ENCODE measurements around the gene IFI27. TPM values are rescaled to one million over a fixed set of nuclear protein-coding genes. Genes with fewer than 3 reads are reported as not detected.

IFI27 gene
- total RNA-seq, 1 donor from 2014 or later, result 209 TPM

DNA sequence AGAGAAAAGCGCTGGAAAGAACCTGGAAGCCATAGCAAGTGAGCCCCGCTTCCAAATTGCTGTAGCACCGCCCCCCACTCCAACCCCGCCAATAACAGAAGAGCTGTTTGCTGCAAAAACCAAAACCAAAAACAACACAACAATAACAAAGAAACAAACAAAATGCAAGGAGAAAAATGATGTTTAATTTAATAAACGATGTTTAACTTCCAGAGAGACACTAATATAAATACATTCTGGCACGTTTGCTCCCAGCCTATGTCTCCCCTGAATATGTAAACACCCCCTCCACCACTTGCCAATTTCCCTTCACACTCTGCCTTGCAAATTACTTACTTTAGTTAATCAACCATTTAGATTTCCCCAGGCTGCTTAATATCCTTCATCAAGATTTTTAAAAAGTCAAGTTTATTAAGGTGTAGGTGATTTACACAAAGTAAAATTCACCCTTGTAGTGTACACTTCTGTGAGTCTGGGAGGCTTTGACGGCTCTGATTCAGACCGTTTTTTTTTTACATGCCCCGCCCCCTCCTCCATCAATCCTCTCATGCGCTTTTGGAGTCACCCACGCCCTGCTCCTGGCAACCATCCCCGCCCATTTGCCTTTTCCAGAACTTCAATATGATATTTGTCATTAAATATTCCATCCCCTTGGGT, 19.4 kb downstream of the IFI27 start:
- Histone ChIP-seq H3K4me1 (peaks cover 0 to 5% of the 10 kb centered on the region in 2 donors), H3K4me3 (peak overlapping the region; percentile 67 to 70), H3K36me3 (no peaks in the 10 kb centered on the region), H3K27me3 (no peaks in the 10 kb centered on the region), H3K27ac (peak overlapping the region; percentile 74 to 88), H3K9me3 (no peaks in the 10 kb centered on the region)
- intact Hi-C loops (cut with DNase I), result loop anchor here (1.0 to 10.0 kb wide), 3 partner anchors 49 to 355 kb away; partner anchors contain the start of genes DDX24, IFI27L1 and OTUB2
- TF ChIP-seq, protein P1, sequence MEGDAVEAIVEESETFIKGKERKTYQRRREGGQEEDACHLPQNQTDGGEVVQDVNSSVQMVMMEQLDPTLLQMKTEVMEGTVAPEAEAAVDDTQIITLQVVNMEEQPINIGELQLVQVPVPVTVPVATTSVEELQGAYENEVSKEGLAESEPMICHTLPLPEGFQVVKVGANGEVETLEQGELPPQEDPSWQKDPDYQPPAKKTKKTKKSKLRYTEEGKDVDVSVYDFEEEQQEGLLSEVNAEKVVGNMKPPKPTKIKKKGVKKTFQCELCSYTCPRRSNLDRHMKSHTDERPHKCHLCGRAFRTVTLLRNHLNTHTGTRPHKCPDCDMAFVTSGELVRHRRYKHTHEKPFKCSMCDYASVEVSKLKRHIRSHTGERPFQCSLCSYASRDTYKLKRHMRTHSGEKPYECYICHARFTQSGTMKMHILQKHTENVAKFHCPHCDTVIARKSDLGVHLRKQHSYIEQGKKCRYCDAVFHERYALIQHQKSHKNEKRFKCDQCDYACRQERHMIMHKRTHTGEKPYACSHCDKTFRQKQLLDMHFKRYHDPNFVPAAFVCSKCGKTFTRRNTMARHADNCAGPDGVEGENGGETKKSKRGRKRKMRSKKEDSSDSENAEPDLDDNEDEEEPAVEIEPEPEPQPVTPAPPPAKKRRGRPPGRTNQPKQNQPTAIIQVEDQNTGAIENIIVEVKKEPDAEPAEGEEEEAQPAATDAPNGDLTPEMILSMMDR (IDR thresholded peaks at IDR 0.05), result no peak
- peak in 1 of 2 donors; percentile 72 for DNase-seq (ENCODE audit: low spot score in 2 of 2)

DNA sequence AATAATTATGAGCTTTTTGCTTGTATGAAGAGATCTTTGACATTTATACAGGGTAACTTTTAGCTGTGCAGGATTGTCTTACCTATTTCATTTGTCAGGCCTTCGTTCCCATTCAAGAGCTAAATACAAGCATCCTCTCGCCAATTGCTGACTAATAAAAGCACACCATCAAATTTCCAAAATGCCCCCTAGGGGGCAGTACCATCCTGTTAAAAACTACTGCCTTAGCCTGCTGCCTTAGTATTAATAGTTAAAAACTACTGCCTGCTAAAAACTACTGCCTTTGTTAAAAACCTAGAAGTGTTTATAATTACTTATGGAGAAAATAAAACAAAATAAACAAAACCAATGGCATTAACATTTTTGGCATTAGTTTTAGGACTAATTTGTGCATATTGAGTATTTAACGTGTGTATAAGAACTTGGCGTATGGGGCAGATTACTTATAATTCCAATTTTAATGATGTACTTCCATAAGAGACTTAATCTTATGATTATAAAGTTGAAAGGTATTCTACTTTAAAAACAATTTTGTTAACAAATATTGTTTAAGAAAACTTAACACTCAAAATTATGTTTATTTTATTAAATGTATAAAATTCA, 21.9 kb downstream of the IFI27 start:
- Histone ChIP-seq H3K4me1 (peaks cover 0 to 5% of the 10 kb centered on the region in 2 donors), H3K4me3 (no peak overlapping the region), H3K27me3 (no peaks in the 10 kb centered on the region), H3K27ac (no peak overlapping the region), H3K36me3 (no peaks in the 10 kb centered on the region), H3K9me3 (no peaks in the 10 kb centered on the region)
- TF ChIP-seq, protein P1 (IDR thresholded peaks at IDR 0.05), result peak; percentile 57 to 78 (median 74)
- intact Hi-C loops (cut with DNase I), result loop anchor here (2.0 to 10.0 kb wide), 2 partner anchors 42 to 352 kb away; partner anchors contain the start of gene PPP4R4
- peak in 1 of 2 donors; percentile 80 for DNase-seq (ENCODE audit: low spot score in 2 of 2)

DNA sequence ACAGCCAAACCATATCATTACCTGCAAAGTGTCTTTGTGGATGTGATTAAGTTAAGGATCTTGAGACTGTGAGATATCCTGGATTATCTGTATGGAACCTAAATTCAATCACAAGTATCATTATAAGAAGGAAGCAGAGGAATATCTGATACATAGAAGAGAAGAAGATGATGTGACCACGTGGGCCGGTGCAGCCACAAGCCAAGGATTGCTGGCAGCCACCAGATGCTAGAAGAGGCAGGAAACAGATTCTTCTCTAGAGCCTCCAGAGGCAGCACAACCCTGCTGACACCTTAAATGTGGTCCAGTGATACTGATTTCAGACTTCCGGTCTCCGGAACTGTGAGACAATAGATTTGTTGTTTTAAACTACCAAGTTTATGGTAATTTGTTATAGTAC, 24.9 kb downstream of the IFI27 start:
- H3K4me3 ChIP-seq, result no peak overlapping the region

DNA sequence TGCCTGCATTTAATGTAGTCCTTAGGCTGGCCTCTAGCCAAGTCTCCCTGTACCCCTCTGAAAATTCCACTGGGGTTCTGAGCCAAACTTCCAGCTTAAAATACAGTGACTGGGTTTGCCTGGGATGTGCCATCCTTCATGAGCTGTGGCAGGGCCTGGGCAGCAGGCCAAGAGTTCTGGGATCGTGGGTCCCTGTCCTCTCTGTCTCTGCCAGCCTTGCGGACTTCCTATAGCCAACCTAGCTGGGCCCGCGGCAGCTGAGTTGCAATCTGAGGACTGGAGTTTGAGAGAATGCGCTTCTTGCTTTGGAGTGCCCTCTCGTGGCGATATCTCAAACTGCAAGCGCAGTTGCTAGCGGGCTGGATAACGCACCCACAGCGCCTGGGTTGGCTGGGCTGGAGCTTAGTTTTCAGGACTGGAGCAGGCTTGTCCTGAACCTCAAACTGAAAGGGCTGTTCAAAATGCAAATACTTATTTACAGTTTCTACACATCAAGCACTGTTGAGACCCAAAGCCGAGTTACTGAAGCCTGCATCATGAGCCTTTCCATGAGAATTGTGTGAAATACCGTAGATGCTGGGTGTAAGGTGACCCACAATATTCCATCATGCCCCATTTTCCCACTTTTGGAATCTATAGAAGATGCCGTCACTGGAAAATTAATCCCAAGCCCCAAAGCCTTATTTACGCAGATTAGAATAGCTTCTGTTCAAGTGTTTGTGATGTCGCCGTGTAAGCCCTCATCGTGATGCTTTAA, 26.2 kb downstream of the IFI27 start:
- no peaks in the 10 kb centered on the region for H3K9me3 ChIP-seq
- intact Hi-C loops (cut with DNase I), result loop anchor here (1.0 to 10.0 kb wide), 5 partner anchors 44 to 348 kb away; no protein-coding TSS in a partner anchor
- H3K27me3 ChIP-seq, result no peaks in the 10 kb centered on the region
- TF ChIP-seq, protein P1 (IDR thresholded peaks at IDR 0.05), result peak; percentile 88 to 96 (median 95)
- peak; percentile 49 to 93 for DNase-seq (ENCODE audit: low spot score in 2 of 2)
- no peaks in the 10 kb centered on the region for H3K36me3 ChIP-seq
- H3K27ac ChIP-seq, result no peak overlapping the region
- no peaks in the 10 kb centered on the region for H3K4me1 ChIP-seq
- no peak overlapping the region for H3K4me3 ChIP-seq

More for the DNA sequence above, 24.9 kb downstream of the IFI27 start:
- no peak for DNase-seq (ENCODE audit: low spot score in 2 of 2)
- no peak overlapping the region for H3K27ac ChIP-seq
- TF ChIP-seq, protein P1 (IDR thresholded peaks at IDR 0.05), result no peak
- no peaks in the 10 kb centered on the region for H3K9me3 ChIP-seq
- intact Hi-C loops (cut with DNase I), result loop anchor here (5.0 to 10.0 kb wide), 3 partner anchors 83 to 349 kb away; no protein-coding TSS in a partner anchor
- no peaks in the 10 kb centered on the region for H3K27me3 ChIP-seq
- H3K36me3 ChIP-seq, result no peaks in the 10 kb centered on the region
- peaks cover 0 to under 1% of the 10 kb centered on the region in 2 donors for H3K4me1 ChIP-seq

DNA sequence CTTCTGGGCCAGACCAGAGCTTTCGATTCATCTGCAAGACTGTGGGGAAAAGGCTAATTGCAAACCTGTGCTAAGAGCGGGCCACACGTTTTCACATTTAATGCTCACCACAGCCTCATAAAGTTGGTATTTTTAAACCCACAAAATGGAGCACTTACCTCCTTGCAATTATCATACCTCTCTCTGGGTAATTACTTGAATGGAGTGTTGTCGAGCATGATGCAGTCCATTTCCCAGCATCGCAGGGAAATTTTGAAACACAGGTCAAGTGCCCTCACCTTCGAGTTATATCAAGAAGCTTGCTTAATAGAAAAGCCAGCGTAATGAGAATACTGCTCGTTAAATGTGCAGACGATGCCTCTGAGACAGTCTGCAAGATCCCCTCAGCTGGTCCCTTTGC, 27.7 kb downstream of the IFI27 start:
- TF ChIP-seq, protein P1 (IDR thresholded peaks at IDR 0.05), result no peak

More for the DNA sequence above, 27.7 kb downstream of the IFI27 start:
- Histone ChIP-seq H3K27me3 (no peaks in the 10 kb centered on the region), H3K4me3 (no peak overlapping the region), H3K27ac (no peak overlapping the region), H3K4me1 (no peaks in the 10 kb centered on the region), H3K9me3 (no peaks in the 10 kb centered on the region), H3K36me3 (no peaks in the 10 kb centered on the region)
- DNase-seq (ENCODE audit: low spot score in 2 of 2), result no peak
- intact Hi-C loops (cut with DNase I), result loop anchor here (5.0 to 10.0 kb wide), 3 partner anchors 86 to 347 kb away; no protein-coding TSS in a partner anchor
